GM21526 (cell line): ENCODE data around the gene OGT.

ENCODE experiments used
- ATAC-seq: cut with Tn5 transposase; IDR thresholded peaks from one replicate; pipeline ENCODE4 v1.9.1; 2021; ENCODE audit warnings: moderate library complexity; ENCODE audit not compliant: unreplicated experiment, low FRiP score

Gene OGT

GRCh38 chrX:71619193-71619592 lies 86.3 kb downstream of the OGT start:
- ATAC-seq = no peak

- no peak for ATAC-seq
Measured at GRCh38 chrX:71619986-71620385, 87.1 kb downstream of the OGT start.

GRCh38 chrX:71621603-71622002 lies 88.7 kb downstream of the OGT start:
- no peak for ATAC-seq

GRCh38 chrX:71622032-71622575 lies 89.2 kb downstream of the OGT start:
- ATAC-seq = peak; percentile 4

- ATAC-seq = peak; percentile 51
Measured at GRCh38 chrX:71622576-71623450, 89.9 kb downstream of the OGT start.

- no peak for ATAC-seq
Measured at GRCh38 chrX:71623714-71624113, 90.8 kb downstream of the OGT start.

- ATAC-seq = no peak
Measured at GRCh38 chrX:71625471-71625870, 92.6 kb downstream of the OGT start.
